ENCODE results near the gene REST.
A peak's percentile ranks its signal among the peaks of the same experiment; 100 is the strongest.
"Not testable (repeated sequence)": the region's sequence is repeated elsewhere in the genome, so short reads cannot be mapped to it uniquely, and the experiment has no call there.

REST gene

DNA sequence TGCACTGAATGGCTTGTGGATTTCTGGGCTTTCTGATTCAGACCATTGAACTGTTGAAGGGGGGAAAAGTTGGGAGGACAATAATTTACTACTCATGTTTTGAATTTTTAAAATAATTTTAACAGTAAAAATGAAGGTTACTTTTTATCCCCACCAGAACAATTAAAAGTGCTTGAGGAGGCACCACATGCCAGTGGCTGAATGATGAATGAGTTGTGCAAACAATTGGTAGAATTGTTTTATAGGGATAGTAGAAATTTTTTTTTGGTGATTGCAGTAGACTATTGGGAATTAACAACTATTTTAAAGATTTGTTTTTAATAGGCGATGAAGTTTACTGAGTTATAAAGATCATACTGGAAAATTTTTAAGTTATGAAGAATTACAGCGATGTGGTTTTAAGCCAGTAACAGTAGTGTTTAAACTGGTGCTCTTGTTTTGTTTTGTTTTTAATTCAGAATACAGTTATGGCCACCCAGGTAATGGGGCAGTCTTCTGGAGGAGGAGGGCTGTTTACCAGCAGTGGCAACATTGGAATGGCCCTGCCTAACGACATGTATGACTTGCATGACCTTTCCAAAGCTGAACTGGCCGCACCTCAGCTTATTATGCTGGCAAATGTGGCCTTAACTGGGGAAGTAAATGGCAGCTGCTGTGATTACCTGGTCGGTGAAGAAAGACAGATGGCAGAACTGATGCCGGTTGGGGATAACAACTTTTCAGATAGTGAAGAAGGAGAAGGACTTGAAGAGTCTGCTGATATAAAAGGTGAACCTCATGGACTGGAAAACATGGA is 2.7 kb downstream of the REST start:
- no peak for DNase-seq

DNA sequence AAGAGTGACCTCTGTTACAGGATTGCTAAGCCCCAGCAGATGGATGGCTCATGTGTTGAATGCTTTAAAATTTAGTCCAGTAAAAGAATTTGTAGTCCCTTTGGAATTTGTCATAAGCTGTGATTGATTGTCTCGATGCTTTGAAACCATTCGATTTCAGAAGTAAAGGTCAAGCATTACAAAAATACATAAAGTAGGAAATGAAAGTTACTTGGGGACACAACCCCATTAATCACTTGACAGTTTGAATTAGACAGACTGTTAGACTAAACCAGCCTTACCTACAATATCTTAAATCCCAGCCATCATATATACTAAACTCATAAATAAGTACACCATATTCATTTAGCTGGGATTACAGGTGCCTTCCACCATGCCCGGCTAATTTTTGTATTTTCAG is 6.6 kb downstream of the REST start:
- DNase-seq: no peak

DNA sequence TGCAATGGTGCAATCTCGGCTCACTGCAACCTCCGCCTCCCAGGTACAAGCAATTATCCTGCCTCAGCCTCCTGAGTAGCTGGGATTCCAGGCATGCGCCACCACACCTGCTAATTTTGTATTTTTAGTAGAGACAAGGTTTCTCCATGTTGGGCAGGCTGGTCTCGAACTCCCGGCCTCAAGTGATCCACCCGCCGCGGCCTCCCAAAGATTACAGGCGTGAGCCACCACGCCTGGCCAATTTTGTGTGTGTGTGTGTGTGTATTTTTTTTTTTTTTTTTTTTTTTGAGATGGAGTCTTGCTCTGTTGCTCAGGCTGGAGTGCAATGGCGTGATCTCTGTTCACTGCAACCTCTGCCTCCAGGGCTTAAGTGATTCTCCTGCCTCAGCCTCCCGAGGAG is 7.3 kb downstream of the REST start:
- DNase-seq: not testable (repeated sequence)

DNA sequence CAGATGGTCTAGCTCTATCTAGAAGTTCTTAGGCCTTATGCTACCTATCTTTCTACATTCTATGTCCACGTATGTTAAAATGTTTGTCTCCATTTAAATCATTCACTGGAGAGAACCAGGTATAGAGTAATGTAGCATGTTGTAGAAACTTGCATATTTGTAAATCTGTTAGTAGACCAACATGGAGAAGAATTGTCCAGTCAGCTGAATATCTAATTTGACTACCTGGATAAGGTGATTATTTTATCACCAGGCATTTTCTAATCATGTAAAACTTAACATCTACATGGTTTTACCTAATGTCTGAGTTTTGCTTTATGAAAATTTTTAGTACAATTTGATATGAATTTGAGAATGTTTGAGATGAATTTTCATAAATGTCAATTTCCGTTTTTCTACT is 19.5 kb downstream of the REST start:
- no peak for DNase-seq

DNA sequence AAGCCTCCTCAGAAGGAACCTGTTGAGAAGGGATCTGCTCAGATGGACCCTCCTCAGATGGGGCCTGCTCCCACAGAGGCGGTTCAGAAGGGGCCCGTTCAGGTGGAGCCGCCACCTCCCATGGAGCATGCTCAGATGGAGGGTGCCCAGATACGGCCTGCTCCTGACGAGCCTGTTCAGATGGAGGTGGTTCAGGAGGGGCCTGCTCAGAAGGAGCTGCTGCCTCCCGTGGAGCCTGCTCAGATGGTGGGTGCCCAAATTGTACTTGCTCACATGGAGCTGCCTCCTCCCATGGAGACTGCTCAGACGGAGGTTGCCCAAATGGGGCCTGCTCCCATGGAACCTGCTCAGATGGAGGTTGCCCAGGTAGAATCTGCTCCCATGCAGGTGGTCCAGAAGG is 22.9 kb downstream of the REST start:
- no peak for DNase-seq

DNA sequence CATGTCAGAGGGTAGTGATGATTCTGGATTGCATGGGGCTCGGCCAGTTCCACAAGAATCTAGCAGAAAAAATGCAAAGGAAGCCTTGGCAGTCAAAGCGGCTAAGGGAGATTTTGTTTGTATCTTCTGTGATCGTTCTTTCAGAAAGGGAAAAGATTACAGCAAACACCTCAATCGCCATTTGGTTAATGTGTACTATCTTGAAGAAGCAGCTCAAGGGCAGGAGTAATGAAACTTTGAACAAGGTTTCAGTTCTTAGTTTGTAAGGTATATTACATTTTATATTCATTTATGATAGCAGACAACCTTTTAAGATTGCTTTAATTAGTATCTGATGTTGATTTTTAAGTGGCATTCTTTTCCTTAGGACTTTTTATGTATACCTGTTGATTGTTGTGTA is 24.2 kb downstream of the REST start:
- DNase-seq: no peak

DNA sequence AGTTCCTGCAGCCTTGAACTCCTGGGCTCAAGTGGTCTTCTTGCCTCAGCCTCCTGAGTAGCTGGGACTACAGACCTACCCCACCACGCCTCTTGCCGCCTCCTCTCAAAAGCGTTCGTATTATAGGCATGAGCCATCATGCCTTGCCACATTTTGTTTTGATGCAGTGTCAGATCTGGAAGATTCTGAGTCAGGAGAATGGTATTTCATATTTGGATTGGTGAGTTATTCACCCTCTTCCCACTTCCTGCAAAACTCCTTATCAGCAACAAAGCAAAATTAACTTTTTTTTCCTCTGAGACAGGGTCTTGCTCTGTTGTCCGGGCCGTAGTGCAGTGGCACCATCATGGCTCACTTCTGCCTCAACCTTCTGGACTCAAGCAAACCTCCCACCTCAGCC is 29.6 kb downstream of the REST start:
- no peak for DNase-seq

DNA sequence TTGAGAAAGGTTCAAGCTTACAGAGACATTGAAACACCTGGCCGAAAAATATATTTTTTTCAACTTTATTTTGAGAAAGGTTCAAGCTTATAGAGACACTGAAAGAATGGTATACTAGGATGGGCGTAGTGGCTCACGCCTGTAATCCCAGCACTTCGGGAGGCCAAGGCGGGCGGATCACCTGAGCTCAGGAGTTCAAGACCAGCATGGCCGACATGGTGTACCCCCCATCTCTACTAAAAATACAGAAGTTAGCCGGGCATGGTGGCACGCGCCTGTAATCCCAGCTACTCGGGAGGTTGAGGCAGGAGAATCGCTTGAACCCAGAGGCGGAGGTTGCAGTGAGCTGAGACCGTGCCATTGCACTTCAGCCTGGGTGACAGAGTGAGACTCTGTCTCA is 32.1 kb downstream of the REST start:
- not testable (repeated sequence) for DNase-seq

DNA sequence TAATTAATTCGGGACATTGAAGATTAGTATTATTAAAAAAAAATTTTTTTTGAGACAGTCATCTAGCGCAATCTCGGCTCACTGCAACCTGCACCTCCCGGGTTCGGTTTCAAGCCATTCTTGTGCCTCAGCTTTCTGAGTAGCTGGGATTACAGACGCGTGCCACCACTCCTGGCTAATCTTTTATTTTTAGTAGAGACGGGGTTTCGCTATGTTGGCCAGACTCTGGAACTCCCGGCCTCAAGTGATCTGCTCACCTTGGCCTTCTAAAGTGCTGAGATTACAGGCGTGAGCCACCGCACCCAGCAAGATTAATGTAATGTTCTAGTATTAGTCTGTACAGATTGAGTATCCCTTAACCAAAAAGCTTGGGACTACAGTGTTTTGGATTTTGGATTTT is 32.7 kb downstream of the REST start:
- no peak for DNase-seq

DNA sequence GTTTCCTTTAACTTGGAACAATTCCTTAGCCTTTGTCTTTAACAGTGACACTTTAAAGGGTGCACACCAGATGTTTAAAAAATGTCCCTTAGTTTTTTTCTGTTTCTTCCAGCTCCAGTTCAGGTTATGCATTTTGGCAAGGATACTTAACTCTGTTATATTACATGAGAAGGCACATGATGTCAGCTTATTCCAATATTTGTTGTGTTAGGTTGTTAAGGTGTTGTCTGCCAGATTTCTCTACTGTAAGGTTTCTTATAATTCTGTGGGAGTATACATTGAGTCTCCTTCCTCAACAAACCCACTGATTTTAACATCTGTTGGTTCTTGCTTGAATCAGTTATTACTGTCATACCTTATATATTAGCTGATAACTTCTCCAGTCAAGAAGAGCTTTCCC is 33.3 kb downstream of the REST start:
- DNase-seq: no peak

DNA sequence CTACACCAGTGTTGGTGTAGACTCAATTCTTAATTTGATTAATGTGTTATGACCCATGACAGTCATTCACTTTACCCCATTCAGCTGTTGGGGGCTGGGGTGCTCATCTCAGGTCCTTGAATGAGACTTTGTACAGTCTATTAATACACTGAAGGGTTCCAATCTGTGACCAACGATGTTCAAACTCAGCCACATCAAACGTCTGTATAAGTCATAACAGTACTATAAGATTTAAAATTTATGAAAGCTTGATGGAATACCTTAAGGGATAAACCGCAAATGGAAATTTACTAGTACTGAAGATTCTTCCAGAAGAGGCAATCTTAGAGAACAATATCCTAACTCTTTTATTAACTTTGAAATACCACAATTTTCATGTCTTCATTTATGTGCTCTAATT is 33.7 kb downstream of the REST start:
- no peak for DNase-seq

DNA sequence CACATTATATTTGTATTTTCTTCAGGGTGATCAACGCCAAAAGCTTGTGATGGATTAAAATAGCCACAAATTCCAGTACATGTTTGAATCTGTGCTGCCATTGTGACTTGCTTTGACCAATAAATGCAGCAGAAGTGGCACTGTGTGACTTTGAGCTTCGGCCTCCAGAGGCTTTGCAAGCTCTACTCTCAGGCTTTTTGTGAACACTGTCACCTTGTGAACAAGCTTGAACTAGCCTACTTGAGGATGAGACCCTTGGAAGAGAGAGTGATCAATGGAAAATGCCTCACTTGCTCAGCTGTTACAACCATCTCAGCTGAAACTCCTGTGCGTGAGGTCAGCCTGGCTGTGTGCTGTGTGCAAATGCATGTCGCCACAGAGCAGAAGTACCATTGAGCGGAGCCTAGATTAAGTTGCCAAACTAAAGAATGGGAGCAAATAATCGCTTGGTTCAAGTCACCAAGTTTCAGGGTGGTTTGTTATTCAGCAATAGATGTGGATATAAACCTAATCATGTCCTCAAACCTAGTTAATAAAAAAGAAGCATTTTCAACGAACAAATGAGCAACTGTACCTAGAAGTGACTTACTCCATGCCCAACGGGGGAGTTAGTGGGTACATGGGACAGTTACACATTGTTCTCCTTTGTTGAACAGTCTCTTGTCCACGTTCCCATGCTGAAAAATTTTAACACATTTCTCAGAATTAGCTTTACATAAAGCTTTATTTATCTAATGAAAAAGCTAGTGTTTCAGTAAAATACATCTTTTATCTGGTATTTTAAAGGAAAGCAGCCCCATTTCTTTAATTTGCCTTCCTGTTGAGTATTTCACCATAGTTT is 46.2 kb downstream of the REST start:
- DNase-seq: no peak

DNA sequence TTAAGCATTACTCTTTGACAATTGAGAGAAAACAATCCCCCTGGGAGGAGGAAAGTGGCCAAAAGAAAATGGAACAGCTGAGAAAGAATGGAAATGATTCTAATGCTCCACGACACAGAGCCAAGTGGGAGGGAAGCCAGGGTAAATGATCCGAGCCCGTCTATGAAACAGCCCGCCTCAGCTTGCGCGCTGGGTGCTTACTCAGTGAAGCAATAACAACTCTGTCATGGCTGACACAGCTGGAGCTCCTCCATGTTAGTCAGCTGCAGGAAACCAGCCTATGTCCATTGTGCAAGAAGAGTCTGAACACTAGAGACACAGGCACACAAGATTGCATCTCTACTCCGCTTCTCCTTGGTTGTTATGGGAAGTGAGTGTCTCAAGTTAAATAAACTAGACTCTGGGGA is 50.4 kb downstream of the REST start:
- peak in 1 of 2 experiments; percentile 10 for DNase-seq

DNA sequence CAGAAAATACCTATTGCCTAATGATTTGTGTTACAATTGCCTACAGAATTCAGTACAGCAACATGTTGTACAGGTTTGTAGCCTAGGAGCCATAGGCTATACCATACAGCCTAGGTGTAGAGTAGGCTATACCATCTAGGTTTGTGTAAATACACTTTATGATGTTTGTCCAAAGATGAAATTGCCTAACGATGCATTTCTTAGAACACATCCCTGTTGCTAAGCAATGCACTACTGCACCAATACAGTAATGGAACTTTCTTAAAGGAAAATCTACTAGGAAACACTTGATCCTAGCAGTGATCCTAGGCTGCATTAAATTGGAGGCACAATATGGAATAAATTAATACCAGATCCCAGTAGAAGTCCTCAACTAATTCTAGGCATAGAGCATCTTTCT is 51.4 kb downstream of the REST start:
- DNase-seq: no peak

DNA sequence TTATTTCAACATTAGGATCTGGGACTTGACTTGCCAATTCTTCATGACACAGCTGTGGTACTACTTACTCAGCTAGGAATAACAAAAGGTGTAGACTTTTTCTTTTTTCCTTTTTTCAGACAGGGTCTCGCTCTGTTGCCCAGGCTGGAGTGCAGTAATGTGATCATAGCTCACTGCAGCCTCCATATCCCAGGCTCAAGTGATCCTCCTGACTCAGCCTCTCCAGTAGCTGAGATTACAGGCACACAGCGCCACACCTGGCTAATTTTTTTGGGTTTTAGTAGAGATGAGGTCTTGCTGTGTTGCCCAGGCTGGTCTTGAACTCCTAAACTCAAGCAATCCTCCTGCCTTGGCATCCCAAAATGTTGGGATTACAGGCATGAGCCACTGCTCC is 53.4 kb downstream of the REST start:
- no peak for DNase-seq

DNA sequence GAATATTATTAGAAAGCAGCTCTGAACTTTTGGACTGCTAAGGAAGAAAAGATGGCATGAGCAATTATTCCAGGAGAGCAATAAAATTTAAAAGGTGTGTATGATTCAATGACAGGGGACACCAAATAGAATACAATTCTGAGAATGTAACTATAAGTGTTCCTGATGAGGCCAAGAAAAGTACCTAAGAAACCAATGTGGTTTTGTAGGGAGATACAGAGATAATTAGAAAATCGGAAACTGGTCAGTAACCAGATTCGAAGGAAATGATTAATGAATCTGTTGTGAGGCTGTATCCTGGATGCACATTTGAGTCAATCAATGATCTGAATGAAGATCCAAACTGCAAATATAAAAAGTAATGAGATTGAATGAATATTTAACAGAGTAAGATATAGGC is 63.7 kb downstream of the REST start:
- DNase-seq: no peak

DNA sequence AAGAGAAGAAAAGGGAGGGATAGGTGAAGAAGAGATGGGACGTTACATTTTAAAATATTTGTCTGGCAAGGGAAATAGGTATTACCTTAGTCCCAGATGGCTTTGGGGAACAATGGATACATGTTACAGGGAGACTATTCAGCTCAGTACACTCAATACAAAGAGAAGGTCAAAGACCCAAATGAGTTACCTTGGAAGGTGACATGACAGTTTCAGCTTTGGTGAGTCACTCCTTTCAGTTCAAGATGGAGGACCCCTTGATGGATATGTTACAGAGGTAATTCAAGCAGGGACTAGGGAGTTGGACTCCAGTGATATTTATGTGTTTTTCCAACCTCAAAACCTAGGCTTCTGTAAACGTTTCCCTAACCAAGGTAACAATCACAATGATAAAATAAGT is 64.7 kb downstream of the REST start:
- DNase-seq: no peak

DNA sequence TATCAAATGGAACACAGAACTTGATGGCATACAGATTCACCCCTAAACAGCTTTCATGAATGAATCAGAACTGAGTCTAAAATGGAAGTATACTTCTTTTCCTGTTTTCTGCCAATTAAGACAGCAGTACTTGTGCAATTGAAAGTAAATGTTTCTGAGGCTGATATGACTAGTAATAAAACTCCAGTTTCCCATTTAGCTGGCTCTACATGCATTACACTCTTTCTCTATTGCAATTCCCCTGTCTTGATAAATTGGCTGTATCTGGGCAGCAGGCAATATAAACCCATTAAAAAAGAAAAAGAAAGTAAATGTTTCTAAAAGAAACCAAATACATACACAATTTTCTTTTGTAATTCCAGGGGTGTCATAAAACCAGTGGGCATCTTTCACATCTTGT is 65.1 kb downstream of the REST start:
- DNase-seq: no peak

DNA sequence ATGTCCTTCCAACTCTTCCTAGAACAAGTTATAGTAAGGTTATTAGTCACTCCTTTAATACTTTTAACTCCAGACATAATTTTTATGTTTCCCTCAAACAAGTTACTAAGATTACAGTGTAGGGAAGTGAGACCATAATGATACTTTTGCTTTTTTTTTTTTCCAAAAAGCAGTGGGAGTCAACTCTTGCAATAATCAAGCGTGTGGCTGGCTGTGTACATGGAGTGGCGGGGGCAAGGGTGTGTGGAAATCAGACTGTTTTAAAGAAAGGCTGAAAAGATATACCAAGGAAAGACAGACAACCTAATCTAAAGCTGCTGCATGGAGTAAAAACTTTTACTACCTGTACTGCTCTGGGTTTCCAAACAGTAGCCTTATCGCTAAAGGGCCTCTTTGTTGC is 65.6 kb downstream of the REST start:
- DNase-seq: no peak

DNA sequence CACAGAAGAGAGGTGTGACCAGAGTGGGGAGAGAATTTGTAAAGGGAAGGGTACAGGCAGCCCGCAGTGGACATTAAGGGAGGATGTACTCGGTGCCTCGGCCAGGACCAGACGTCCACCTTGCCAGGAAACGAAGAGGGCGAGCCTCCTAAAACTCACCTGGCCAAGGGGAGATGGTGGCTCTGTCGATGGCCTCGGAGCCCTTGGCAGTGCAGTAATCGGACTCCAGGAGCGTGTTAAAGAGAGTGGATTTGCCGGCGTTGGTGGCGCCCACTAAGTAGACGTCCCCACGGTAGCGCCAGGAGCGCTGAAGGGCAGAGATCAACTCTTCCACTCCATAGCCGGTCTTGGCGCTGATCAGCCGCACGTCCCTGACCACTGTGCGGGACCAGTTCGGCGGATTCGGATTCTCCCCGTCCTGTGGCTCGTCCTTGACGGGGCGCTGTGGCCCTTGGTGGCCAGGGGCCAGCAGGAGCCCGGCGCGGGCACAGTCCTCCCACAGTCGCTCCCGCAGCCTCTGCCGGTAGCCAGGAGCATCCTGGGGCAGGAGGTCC is 68.7 kb downstream of the REST start:
- no peak for DNase-seq

DNA sequence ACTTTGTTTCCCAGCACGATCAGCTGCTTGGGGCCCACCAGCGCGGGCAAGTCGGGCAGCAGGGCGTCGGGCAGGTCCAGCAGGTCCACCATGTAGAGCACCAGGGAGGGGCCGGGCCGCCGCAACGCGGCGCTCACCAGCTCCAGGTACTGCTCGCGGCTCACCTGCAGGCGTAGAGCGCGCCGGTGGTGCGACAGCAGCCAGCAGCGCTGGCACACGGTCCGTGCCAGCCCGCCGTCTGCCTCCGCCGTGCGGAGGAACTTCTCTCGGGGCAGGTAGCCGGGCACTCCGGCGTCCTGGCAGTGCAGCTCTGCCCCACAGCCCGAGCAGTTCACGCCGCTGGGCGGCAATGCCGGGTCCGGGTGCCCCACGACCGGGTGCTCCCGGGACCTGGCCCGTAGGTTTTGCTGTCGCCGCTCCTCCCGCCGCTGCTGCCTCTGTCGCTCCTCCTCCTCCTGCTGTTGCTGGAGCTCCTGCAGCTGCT is 69.2 kb downstream of the REST start:
- peak; percentile 51 to 67 for DNase-seq

DNA sequence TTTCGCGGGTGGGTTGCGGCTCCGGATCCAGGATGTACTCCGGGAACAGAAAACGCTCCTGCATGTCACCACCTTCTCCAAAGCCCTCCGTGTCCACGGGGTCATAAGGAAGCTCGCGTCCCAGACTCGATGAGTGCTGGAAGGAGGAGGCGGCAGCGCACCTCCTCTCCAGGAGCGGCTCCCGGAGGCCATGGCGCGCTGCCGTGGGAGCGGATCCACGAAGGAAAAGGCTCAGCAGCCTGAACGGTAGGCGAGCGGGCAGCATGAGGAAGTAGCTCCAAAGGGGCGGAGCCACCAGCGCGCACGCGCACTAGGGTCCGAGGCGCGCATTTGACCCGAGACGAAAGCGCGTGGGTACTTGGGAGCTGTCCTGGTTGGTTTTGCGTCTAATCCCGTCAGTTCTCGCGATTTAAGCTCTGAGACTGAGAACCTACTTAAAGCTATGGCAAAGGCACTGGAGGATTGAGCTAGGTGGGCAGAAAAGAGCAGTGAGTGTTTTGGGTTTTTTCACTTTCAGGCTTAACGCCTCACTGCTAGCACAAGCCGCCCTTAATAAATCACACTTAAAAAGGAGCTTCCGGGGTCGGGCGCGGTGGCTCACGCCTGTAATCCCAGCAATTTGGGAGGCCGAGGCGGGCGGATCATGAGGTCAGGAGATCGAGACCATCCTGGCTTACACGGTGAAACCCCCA is 69.8 kb downstream of the REST start, which contains the start of gene NOA1:
Gene NOA1 (minus strand): TSS at position 286 of the 692 bp plus-strand sequence. CDS start 21 bp downstream, at position 265.
- DNase-seq: peak; percentile 99 to 100

DNA sequence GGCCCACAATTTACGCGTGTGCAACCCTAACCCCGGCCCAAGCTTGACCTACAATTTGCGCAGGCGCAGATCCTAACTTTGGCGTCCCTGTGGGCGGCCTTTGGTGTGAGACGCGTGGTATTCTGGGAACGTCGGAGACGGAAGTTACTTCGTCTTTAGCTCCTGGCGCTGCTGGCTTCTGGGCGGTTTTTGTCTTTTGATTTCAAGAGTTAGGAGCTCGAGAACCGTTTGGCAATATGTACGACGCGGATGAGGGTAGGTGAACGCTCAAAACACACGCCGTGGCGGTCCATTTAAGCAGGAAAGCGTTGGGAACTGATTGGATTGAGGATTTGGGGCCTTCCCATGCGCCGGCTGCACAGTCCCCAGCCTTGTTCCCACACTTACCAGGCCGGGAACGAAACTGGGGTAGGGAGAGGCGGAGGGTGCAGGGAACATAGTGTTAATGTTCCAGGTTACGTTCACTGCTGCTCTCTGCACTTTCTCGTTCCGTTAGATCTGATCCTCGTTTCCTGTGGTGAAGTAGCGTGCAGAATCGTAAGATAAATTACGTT is 71.1 kb downstream of the REST start, which contains the start of gene POLR2B:
Gene POLR2B (plus strand): TSS at position 147 of the 554 bp plus-strand sequence. CDS start 90 bp downstream, at position 237.
- peak; percentile 93 to 95 for DNase-seq
